Bronchial epithelial cell (primary cell): ENCODE results near the gene AK3. TPM values are rescaled to one million over a fixed set of nuclear protein-coding genes. Genes with fewer than 3 reads are reported as not detected.

ENCODE experiments used
- DNase-seq: peaks from one replicate; pipeline ENCODE4 v3.0.0-alpha.2; 2010; ENCODE audit warnings: low read depth
- FAIRE-seq: peaks from 2 replicates; lab custom pipeline; 2011; peaks lifted over from hg19 to GRCh38; lab: Jason Lieb, UNC
- H3K27me3 ChIP-seq: 2 replicates; pipeline ENCODE4 v1.5.1; 2011; ENCODE audit warnings: low read length; ENCODE audit not compliant: control insufficient read depth, insufficient read depth
- H3K36me3 ChIP-seq: 2 replicates; pipeline ENCODE4 v1.5.1; 2011; ENCODE audit warnings: low read length; ENCODE audit not compliant: control insufficient read depth, insufficient read depth
- H3K4me3 ChIP-seq: 2 replicates; pipeline ENCODE4 v1.5.1; 2011; ENCODE audit warnings: mild to moderate bottlenecking, low read depth, low read length, control low read depth
- CTCF ChIP-seq: IDR thresholded peaks from 2 replicates; pipeline ENCODE4 v1.5.1; 2011; ENCODE audit warnings: mild to moderate bottlenecking, moderate library complexity, low read length, control low read depth, inconsistent platforms; ENCODE audit not compliant: insufficient read depth, severe bottlenecking
- total RNA-seq: library from RNA; depleted of rRNA; stranded (reverse); fragments of >200 nt; gene quantifications from 2 replicates; pipeline ENCODE4 v1.2.1, GENCODE V29; 2014

Gene AK3
- total RNA-seq, 1 donor from 2014 or later, result 59.5 TPM

GRCh38 chr9:4721736-4722135, 19.3 kb downstream of the AK3 start:
- H3K27me3 ChIP-seq, result no peaks in the 10 kb centered on the region
- FAIRE-seq, result no peak
- H3K36me3 ChIP-seq, result peaks cover 14% of the 10 kb centered on the region
- no peak overlapping the region for H3K4me3 ChIP-seq
- TF ChIP-seq CTCF, result no peak
- DNase-seq, result no peak

GRCh38 chr9:4718911-4719310, 22.1 kb downstream of the AK3 start:
- FAIRE-seq, result no peak
- H3K27me3 ChIP-seq, result no peaks in the 10 kb centered on the region
- H3K4me3 ChIP-seq, result no peak overlapping the region
- H3K36me3 ChIP-seq, result peaks cover 17% of the 10 kb centered on the region
- no peak for TF ChIP-seq CTCF
- no peak for DNase-seq

DNA sequence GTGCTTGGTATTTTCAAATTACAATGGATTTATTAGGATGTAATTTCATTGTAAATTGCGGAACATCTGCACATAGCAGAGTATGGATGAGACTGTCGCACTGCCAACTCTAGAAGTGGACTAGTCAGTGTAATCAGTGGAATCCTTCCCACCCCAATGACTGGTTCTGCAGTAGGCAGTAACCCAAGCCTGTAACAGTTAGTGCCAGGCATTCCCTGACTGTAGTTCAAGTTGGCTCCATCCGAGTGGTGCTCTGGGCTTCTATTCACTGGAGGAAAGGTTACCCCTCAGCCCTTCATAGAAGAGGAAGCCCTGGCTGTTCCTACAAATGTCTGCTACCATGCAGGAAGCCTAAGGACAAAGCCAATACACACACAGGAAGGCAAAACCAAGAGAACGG, 23.2 kb downstream of the AK3 start:
- Histone ChIP-seq H3K27me3 (no peaks in the 10 kb centered on the region), H3K4me3 (no peak overlapping the region), H3K36me3 (peaks cover 17% of the 10 kb centered on the region)
- no peak for TF ChIP-seq CTCF
- no peak for DNase-seq
- FAIRE-seq, result no peak

DNA sequence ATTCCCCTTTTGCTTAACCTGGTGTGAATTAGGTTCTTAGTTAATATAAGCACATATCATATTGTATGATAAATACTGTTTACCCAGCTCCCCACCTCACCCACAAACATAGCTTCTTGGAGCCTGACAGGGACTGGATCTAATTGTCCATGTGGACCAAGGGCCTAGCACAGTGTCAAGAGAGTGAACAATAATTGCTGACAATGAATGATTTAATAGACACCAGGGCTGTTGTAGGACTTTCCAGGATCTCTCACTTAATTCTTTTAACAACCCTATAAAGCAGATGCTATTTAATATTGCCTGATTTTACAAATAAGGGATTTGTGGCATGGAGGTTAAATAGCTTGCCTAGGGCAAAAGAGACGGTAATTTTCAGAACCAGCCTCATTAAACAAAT, 24.8 kb downstream of the AK3 start:
- Histone ChIP-seq H3K27me3 (no peaks in the 10 kb centered on the region), H3K4me3 (no peak overlapping the region), H3K36me3 (peaks cover 14% of the 10 kb centered on the region)
- TF ChIP-seq CTCF, result no peak
- FAIRE-seq, result no peak
- no peak for DNase-seq

DNA sequence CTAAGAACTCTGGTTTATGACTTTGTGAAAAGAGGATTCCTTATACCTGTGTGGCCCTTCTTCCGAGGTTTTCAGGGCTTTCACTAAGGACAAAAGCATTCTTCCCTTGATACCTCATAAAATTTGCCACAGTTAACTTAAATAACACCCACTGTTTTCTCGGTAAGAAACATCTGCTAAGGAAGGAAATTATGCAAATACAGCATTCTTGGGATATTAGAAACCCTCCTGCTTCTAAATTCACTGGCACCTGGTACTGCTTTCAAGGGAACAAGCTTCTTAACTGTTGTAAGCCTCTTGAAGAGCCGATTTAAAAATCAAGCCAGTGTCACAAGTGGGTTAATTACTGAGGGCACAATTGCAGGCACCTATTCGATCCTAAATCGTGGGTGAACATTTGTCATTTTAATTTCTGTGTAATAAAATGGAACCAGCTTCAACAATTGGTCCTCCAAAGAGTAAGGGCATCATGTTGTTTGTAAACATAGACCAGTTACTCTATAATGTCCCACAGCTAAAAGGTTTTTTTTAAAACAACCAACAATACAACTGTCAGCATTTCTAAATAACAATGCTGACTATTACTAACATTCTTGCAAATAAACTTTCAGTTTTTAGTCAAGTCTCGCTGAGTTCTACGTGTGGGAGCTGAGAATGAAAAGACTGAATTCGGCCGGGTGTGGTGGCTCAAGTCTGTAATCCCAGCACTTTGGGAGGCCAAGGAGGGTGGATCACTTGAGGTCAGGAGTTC, 26.6 kb downstream of the AK3 start:
- no peak for DNase-seq
- H3K36me3 ChIP-seq, result peaks cover 15% of the 10 kb centered on the region

More for the DNA sequence above, 26.6 kb downstream of the AK3 start:
- Histone ChIP-seq H3K4me3 (no peak overlapping the region), H3K27me3 (no peaks in the 10 kb centered on the region)
- FAIRE-seq, result no peak
- TF ChIP-seq CTCF, result no peak
